Prostate gland (tissue), 2 donors: Measurements from ENCODE around the gene ADAMTS14.

ENCODE experiments used
- POLR2AphosphoS5 ChIP-seq: sonication (generic); formaldehyde crosslinking; IDR thresholded peaks from one replicate; pipeline ENCODE4 v1.6.1; 2017; ENCODE audit warnings: antibody characterized with exemption
- TF ChIP-seq, protein P1 (sequence below), 4 experiments: fragments of 200-600 bp in 2 of 4; fragments of 450-650 bp in 2 of 4; sonication (generic) in 2 of 4; IDR thresholded peaks; 1 replicate in 3 of 4; 2 replicates in 1 of 4; pipeline ENCODE4 v1.5.1; 2016 to 2019; ENCODE audit warnings: antibody characterized with exemption in 4 of 4, mild to moderate bottlenecking in 2 of 4, moderate library complexity in 2 of 4

DNA sequence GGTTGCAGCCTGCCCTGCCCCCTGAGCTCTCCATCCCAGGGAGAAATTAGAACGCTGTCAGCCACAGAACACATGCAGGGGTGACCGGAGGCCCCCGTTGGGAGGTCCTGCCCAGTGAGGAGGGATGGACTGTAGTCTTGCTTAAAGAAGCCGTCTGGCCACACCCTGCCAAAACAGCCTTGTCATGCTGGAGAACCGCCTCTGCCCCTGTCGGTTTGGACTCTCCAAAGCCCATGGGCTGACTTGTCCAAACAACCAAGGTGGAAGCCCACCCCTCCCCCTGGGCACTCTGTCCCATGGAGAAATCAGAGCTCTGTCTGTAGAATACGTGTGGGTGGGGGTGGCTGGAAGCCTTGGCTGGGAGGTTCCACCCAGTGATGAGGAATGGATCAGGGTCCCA is 125.5 kb downstream of the ADAMTS14 start:
- TF ChIP-seq, protein P1, sequence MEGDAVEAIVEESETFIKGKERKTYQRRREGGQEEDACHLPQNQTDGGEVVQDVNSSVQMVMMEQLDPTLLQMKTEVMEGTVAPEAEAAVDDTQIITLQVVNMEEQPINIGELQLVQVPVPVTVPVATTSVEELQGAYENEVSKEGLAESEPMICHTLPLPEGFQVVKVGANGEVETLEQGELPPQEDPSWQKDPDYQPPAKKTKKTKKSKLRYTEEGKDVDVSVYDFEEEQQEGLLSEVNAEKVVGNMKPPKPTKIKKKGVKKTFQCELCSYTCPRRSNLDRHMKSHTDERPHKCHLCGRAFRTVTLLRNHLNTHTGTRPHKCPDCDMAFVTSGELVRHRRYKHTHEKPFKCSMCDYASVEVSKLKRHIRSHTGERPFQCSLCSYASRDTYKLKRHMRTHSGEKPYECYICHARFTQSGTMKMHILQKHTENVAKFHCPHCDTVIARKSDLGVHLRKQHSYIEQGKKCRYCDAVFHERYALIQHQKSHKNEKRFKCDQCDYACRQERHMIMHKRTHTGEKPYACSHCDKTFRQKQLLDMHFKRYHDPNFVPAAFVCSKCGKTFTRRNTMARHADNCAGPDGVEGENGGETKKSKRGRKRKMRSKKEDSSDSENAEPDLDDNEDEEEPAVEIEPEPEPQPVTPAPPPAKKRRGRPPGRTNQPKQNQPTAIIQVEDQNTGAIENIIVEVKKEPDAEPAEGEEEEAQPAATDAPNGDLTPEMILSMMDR (IDR thresholded peaks at IDR 0.05) = no peak
- no peak for TF ChIP-seq POLR2AphosphoS5
